GM18858 (cell line): Measurements from ENCODE around the gene TKTL1.

Source experiments
- ATAC-seq: cut with Tn5 transposase; IDR thresholded peaks from one replicate; pipeline ENCODE4 v1.9.1; 2021; ENCODE audit not compliant: unreplicated experiment

Gene TKTL1

GRCh38 chrX:154358829-154359228 is 63.2 kb downstream of the TKTL1 start:
- no peak for ATAC-seq

- ATAC-seq = no peak
Observed at GRCh38 chrX:154359362-154360154, 64.0 kb downstream of the TKTL1 start.

GRCh38 chrX:154360155-154360713 is 64.6 kb downstream of the TKTL1 start:
- ATAC-seq = no peak

- ATAC-seq = no peak
Observed at GRCh38 chrX:154362085-154362742, 66.6 kb downstream of the TKTL1 start.

GRCh38 chrX:154363706-154364439 is 68.3 kb downstream of the TKTL1 start:
- no peak for ATAC-seq

GRCh38 chrX:154365052-154365600 is 69.5 kb downstream of the TKTL1 start:
- ATAC-seq = no peak

- no peak for ATAC-seq
Observed at GRCh38 chrX:154365997-154366665, 70.5 kb downstream of the TKTL1 start.

- no peak for ATAC-seq
Observed at GRCh38 chrX:154366666-154367055, 71.1 kb downstream of the TKTL1 start.

- no peak for ATAC-seq
Observed at GRCh38 chrX:154367474-154368308, 72.1 kb downstream of the TKTL1 start.

GRCh38 chrX:154368630-154369448 is 73.2 kb downstream of the TKTL1 start:
- ATAC-seq = no peak

GRCh38 chrX:154369449-154370299 is 74.1 kb downstream of the TKTL1 start:
- no peak for ATAC-seq

GRCh38 chrX:154370300-154371016 is 74.9 kb downstream of the TKTL1 start:
- ATAC-seq = no peak

- no peak for ATAC-seq
Observed at GRCh38 chrX:154371017-154371788, 75.6 kb downstream of the TKTL1 start.

GRCh38 chrX:154371789-154372300 is 76.2 kb downstream of the TKTL1 start:
- no peak for ATAC-seq

GRCh38 chrX:154372612-154373022 is 77.0 kb downstream of the TKTL1 start:
- ATAC-seq = no peak
